GM21447 (cell line): Measurements from ENCODE around the gene MUCL3.
"Not testable (repeated sequence)": the region's sequence is repeated elsewhere in the genome, so short reads cannot be mapped to it uniquely, and the experiment has no call there.

Source experiments
- ATAC-seq: cut with Tn5 transposase; IDR thresholded peaks from one replicate; pipeline ENCODE4 v1.9.1; 2021; ENCODE audit not compliant: unreplicated experiment

The MUCL3 gene

GRCh38 chr6:30940361-30940986 lies at the start of gene MUCL3:
Gene MUCL3 (plus strand): TSS chr6:30940973. CDS start chr6:30941000, 27 bp downstream.
- ATAC-seq: no peak

GRCh38 chr6:30891450-30891723 lies 49.4 kb upstream of the MUCL3 start:
- no peak for ATAC-seq

- ATAC-seq: no peak
Observed at GRCh38 chr6:30891816-30892538, 48.8 kb upstream of the MUCL3 start.

DNA sequence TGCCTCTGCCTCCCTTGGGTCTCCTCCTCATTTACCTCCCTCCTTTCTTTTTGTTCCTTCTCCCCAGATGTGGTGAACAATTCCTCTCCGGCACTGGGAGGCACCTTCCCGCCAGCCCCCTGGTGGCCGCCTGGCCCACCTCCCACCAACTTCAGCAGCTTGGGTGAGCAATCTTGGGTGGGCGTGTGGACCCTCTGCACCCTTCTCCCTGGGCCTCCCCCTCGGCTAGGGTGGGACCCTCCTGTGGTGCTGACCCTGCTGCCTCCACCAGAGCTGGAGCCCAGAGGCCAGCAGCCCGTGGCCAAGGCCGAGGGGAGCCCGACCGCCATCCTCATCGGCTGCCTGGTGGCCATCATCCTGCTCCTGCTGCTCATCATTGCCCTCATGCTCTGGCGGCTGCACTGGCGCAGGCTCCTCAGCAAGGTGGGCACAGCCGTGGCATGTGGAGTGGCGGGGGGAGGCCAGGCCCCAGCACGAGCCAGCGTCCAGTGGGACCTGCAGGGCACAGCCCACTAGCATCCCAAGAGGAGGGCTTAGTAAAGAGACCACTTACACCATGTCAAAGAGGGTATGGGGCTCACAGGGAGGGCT lies 47.7 kb upstream of the MUCL3 start:
- ATAC-seq: no peak

- ATAC-seq: no peak
Observed at GRCh38 chr6:30893666-30894065, 47.1 kb upstream of the MUCL3 start.

DNA sequence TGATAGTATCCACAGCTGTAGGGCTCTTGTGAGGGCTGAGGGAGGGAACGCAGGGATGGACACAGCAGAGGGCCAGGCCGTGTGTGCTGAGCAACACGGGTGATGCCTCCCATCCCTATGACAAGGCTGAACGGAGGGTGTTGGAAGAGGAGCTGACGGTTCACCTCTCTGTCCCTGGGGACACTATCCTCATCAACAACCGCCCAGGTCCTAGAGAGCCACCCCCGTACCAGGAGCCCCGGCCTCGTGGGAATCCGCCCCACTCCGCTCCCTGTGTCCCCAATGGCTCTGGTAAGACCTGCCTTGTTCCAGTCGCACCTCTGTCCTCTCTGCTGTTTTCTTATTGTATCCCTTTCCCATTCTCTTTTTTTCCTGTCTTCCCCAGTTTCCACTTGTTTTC lies 46.4 kb upstream of the MUCL3 start:
- ATAC-seq: no peak

- ATAC-seq: no peak
Observed at GRCh38 chr6:30894935-30895334, 45.8 kb upstream of the MUCL3 start.

GRCh38 chr6:30895343-30895742 lies 45.4 kb upstream of the MUCL3 start:
- no peak for ATAC-seq

GRCh38 chr6:30896541-30896940 lies 44.2 kb upstream of the MUCL3 start:
- ATAC-seq: no peak

DNA sequence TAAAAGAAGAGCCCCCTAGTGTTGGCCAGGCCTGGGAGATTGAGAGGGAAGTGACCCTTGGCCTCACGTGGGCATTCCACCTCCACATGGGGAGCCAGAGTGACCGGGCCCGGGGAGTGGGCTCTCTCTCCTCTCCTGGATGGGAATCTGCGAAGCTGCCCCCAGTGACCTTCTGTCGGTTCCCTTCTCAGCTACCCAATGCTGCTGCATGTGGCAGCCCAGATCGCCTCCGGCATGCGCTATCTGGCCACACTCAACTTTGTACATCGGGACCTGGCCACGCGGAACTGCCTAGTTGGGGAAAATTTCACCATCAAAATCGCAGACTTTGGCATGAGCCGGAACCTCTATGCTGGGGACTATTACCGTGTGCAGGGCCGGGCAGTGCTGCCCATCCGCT lies 42.9 kb upstream of the MUCL3 start:
- ATAC-seq: no peak

GRCh38 chr6:30898750-30899360 lies 41.9 kb upstream of the MUCL3 start:
- no peak for ATAC-seq

DNA sequence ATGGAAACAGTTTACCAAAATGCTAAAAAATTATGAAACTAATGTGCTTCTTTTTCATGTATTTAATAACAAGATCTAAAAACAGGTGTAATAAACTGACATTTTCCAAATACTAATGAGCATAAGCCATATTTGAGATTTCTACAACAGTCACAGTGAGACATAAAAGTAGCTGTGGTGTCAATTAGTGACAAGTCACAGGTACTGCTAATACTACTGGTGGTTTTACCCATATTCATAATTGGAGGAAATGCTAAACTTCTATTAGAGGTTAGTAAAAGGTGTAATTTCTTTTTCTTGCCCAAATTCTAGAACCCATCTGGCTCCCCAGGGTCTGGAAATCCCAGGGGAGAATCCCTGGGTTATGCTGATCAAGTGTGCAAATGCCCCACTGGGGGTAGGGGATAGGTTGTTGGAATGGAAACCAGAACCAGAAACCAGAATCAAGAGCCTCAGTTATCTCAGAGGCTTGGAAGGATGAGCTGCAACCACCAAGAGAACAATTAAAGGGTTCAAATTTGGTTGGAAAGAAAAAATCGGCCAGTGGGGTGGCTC lies 39.8 kb upstream of the MUCL3 start:
- ATAC-seq: no peak

DNA sequence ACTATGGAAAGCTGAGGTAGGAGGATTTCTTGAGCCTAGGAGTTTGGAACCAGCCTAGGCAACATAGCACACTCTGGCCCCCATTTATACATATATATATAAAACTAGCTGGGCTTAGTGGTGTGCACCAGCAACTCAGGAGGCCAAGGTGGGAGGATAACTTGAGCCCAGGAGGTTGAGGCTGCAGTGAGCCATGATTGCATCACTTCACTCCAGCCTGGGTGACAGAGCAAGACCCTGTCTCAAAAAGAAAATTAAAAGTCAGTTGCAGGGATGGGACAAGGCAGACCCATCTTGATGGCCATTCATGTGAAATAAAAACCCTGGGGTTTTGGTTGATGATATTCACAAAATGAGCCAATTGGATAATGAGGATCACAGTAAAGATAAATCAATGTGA lies 39.3 kb upstream of the MUCL3 start:
- ATAC-seq: no peak

DNA sequence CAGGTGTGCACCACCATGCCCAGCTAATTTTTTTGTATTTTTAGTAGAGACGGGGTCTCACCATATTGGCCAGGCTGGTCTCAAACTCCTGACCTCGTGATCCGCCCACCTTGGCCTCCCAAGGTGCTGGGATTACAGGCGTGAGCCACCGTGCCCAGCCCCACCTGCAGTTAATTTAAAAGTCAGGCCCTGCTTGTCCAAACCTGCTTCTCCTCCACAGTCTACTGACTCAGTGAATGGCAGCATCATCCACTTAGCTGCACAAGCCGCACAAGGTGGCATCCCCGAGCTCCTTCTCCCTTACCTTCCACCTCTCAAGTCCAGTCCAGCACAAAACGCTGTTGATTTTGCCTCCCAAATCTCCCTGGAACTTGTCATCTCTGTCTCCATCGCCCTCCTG lies 38.6 kb upstream of the MUCL3 start:
- not testable (repeated sequence) for ATAC-seq

- ATAC-seq: no peak
Observed at GRCh38 chr6:30902709-30903108, 38.1 kb upstream of the MUCL3 start.

- no peak for ATAC-seq
Observed at GRCh38 chr6:30903236-30903635, 37.5 kb upstream of the MUCL3 start.

GRCh38 chr6:30907290-30907757 lies 33.4 kb upstream of the MUCL3 start:
- not testable (repeated sequence) for ATAC-seq

DNA sequence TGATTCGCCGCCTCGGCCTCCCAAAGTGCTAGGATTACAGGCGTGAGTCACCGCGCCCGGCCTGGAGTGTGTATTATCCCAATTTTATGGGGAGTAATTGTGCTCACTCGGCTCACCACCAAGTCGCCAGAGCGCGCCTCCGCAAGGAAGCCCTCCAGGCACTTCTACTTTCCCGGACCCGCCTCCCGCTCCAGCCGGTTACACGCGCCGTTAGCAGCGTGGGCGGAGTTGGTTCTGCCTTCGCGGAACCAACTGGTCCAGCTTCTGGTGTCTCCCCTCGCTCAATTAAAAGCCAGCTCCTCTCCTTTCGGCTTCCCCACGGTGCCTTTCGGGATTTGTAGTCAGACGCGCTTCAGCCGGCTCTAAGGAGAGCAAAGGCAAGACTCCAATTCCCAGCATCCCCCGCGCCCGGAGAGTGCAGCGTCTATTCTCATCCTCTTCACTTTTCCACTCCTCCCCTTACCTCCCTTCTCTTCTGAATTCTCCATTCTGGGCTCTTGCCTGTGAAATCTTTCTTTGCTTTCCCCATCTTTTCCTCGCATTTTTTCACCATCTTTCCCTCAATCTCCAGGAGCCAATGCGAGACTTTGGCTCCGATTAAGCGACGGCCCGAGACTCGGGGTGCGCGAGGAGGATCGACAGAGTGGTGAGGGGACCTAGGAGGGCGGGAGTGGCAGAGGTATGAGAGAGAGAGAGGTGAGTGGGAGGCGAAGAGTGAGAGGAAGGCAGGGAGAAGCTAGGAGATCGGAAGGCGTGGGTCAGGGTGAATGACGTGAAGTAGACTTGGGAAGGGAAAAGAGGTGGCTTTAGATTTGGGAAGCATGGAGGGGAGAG lies 32.8 kb upstream of the MUCL3 start, which contains the start of gene GTF2H4:
Gene GTF2H4, plus strand, starts transcription at position 450 of the 834 bp plus-strand sequence.
- ATAC-seq: peak; percentile 93

GRCh38 chr6:30908700-30909099 lies 32.1 kb upstream of the MUCL3 start:
- no peak for ATAC-seq

DNA sequence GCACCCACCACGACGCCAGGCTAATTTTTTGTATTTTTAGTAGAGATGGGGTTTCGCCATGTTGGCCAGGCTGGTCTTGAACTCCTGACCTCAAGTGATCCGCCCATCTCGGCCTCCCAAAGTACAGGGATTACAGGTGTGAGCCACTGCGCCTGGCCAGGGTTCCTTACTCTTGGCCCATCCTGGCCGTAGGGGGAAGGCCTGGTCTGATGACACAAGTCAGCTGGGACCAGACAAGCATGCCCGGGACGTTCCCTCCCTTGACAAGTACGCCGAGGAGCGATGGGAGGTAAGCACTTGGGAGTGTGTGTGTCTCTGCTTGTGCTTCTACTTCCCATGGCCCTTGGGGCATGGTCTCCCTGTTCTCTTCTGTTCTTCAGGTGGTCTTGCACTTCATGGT lies 30.3 kb upstream of the MUCL3 start:
- not testable (repeated sequence) for ATAC-seq
